Ectodermal cell (in vitro differentiated cells): ENCODE data around the gene MEPCE.
"Not testable (repeated sequence)": the region's sequence is repeated elsewhere in the genome, so short reads cannot be mapped to it uniquely, and the experiment has no call there.

Experiments used
- H3K27ac ChIP-seq: 2 replicates; pipeline ENCODE4 v1.7.0; 2013; ENCODE audit warnings: mild to moderate bottlenecking, low read depth, low read length; ENCODE audit not compliant: insufficient read depth, poor library complexity, severe bottlenecking
- H3K27me3 ChIP-seq: 2 replicates; pipeline ENCODE4 v1.7.0; 2013; ENCODE audit warnings: mild to moderate bottlenecking, low read length; ENCODE audit not compliant: insufficient read depth, control insufficient read depth, poor library complexity, severe bottlenecking
- H3K36me3 ChIP-seq: one replicate; pipeline ENCODE4 v1.7.0; 2013; ENCODE audit warnings: low read length; ENCODE audit not compliant: control insufficient read depth, insufficient read depth
- H3K4me1 ChIP-seq: one replicate; pipeline ENCODE4 v1.7.0; 2013; ENCODE audit warnings: low read length; ENCODE audit not compliant: control insufficient read depth, insufficient read depth
- H3K4me3 ChIP-seq: 2 replicates; pipeline ENCODE4 v1.7.0; 2013; ENCODE audit warnings: low read depth, low read length, control low read depth; ENCODE audit not compliant: insufficient read depth
- H3K9me3 ChIP-seq: 2 replicates; pipeline ENCODE4 v1.7.0; 2013; ENCODE audit warnings: mild to moderate bottlenecking, low read length, moderate library complexity; ENCODE audit not compliant: control insufficient read depth
- WGBS, 2 experiments: methylation state at CpG; one replicate each; pipeline ENCODE4 v1.1.7; 2013; ENCODE audit warnings: missing lambda C conversion rate in 2 of 2; 5-methylcytosine and 5-hydroxymethylcytosine counted together

MEPCE gene

DNA sequence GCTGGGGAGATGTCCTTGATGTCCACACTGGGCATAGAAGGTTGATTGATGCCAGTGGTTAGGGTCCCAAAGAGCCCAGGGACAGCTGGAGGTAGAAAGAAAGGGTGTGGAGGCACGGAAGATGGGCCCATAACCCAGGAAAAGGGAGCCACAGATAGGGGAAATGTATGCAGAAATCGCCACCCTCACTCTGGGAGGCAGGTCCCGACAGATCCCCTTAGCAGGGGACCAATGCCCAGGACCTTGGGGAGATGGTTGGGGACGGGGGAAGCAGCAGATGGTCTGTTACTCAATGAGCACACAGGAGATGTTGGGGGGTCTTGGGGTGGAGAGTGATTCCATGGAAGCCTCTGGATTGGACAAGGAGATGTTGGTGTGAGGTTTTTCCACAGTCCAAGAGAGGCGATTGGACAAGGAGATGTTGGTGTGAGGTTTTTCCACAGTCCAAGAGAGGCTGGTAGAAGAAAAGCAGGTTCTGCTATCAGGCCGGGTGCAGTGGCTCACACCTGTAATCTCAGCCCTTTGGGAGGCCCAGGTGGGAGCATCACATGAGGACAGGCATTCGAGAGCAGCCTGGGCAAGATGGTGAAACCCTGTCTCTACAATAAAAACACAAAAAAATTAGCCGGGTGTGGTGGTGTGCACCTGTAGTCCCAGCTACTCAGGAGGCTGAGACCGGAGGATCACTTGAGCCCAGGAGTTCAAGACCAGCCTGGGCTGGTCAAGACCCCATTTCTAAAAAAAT lies 13.6 kb downstream of the MEPCE start:
- WGBS, 2 experiments, result 92 to 94% methylated on average over 9 of the region's 9 CpGs
- H3K4me3 ChIP-seq, result no peak overlapping the region
- no peaks in the 10 kb centered on the region for H3K9me3 ChIP-seq

DNA sequence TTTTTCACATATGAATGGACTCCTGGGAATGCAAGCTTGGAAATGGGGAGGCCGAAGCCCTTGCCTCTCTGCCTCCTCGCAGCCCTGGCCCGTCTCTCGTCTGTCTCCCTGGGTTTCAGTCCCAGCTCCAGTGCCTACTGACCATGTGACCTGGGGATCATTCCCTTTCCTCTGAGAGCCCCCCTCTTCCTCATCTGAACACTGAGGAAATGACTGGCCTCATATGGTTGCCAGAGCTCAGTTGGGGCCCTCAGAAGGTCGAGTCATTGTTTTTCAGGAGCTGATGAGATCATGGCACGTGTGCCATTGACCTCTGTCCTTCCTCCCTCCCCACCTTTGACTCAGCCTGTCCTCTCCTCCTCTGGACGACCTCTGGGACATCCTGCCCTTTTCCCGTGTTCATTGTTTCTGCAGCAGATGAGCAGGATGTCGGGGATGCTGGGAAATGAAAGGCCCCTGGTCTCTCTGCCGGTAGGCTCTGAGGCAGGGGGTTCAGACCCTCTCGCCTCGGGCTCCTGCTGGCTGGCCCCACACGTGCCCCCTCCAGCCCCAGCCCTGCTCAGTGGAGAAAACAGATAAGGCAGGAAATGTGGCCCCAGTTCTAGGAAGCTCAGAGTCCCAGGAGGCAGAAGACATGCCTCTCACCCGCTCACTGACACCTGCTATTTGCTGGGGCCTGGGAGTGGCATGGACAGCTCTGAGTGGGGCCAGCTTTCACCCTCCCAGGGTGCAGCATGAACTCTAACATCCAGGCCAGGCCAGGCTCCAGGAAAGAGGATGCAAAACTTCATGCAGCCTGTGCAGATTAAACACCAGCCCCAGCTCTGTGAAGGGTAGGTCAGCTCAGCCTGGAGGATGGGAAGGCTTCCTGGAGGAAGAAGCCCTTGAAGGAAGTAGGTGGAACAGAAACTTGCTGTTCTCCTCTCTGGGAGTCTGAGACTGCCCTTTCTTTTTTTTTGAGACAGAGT lies 15.0 kb downstream of the MEPCE start:
- H3K9me3 ChIP-seq, result no peaks in the 10 kb centered on the region
- no peaks in the 10 kb centered on the region for H3K36me3 ChIP-seq
- H3K27ac ChIP-seq, result no peak overlapping the region
- peaks cover 3% of the 10 kb centered on the region for H3K4me1 ChIP-seq
- no peak overlapping the region for H3K4me3 ChIP-seq
- no peaks in the 10 kb centered on the region for H3K27me3 ChIP-seq
- WGBS, 2 experiments, result 66 to 70% methylated on average over 14 of the region's 14 CpGs

More for the DNA sequence above, 13.6 kb downstream of the MEPCE start:
- Histone ChIP-seq H3K36me3 (no peaks in the 10 kb centered on the region), H3K27ac (no peak overlapping the region), H3K27me3 (no peaks in the 10 kb centered on the region), H3K4me1 (peaks cover 3% of the 10 kb centered on the region)

DNA sequence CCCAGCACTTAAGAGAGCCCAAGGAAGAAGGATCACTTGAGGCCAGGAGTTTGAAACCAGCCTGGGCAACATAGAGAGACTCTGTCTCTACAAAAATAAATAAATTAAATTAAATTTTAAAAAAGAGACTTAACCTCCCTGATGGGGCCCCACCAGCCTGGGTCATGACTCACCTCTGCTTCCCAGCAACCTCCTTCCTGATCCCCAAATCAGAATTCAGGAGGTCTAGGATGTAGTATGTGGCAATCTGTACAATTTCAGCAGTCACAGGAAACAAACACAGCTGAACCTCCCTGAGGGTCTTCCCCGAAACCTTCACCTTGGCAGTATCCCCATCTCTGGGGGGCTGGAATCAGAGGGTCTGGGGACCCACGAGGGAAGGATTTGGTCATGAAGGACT lies 16.4 kb downstream of the MEPCE start:
- WGBS, 2 experiments, result 90 to 92% methylated on average over 2 of the region's 2 CpGs
- Histone ChIP-seq H3K4me3 (no peak overlapping the region), H3K4me1 (peaks cover 3% of the 10 kb centered on the region), H3K9me3 (no peaks in the 10 kb centered on the region), H3K36me3 (no peaks in the 10 kb centered on the region), H3K27ac (no peak overlapping the region), H3K27me3 (no peaks in the 10 kb centered on the region)

DNA sequence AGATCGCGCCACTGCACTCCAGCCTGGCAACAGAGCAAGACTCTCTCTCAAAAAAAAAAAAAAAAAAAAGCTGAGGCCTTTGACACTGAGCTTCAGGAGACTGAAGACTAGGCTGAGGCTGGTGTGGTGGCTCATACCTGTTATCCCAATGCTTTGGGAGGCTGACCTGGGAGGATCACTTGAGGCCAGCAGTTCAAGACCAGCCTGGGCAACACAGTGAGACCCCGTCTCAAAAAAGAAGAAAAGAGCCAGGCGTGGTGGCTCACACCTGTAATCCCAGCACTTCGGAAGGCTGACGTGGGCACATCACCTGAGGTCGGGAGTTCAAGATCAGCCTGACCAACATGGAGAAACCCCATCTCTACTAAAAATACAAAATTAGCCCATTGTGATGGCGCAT lies 17.7 kb downstream of the MEPCE start:
- not testable (repeated sequence) for H3K4me3 ChIP-seq, H3K27me3 ChIP-seq, H3K9me3 ChIP-seq, H3K27ac ChIP-seq, H3K4me1 ChIP-seq, H3K36me3 ChIP-seq
- 80 to 89% methylated on average over 8 of the region's 8 CpGs for WGBS, 2 experiments

GRCh38 chr7:100449190-100449795 lies 19.7 kb downstream of the MEPCE start:
- H3K4me3 ChIP-seq, result no peak overlapping the region
- peaks cover 3% of the 10 kb centered on the region for H3K4me1 ChIP-seq
- no peaks in the 10 kb centered on the region for H3K36me3 ChIP-seq
- WGBS, 2 experiments, result 91 to 94% methylated on average over 13 of the region's 13 CpGs
- H3K27me3 ChIP-seq, result no peaks in the 10 kb centered on the region
- H3K27ac ChIP-seq, result no peak overlapping the region
- H3K9me3 ChIP-seq, result no peaks in the 10 kb centered on the region

DNA sequence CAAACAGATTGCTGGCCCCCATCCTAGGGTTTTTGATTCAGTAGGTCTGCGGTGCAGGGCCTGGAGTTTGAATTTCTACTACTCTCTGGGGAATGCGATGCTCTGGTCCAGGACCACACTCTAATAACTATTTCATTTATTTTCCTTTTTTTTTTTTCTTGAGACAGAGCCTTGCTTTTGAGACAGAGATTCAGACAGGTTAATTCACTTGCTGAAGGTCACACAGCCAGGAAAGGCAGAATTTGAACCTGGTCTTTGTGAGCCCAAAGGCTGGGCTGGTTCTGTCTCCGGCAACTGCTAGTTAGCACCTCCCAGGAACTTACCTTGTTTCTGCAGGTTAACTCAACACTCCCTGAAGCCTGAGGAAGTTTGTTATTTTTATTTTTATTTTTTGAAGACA lies 22.9 kb downstream of the MEPCE start:
- H3K4me1 ChIP-seq, result no peaks in the 10 kb centered on the region
- H3K27ac ChIP-seq, result no peak overlapping the region
- H3K9me3 ChIP-seq, result no peaks in the 10 kb centered on the region
- H3K27me3 ChIP-seq, result no peaks in the 10 kb centered on the region
- H3K4me3 ChIP-seq, result no peak overlapping the region
- WGBS, 2 experiments, result 94 to 95% methylated on average over 3 of the region's 3 CpGs
- H3K36me3 ChIP-seq, result no peaks in the 10 kb centered on the region

- H3K9me3 ChIP-seq, H3K4me3 ChIP-seq, H3K27me3 ChIP-seq, H3K4me1 ChIP-seq, H3K27ac ChIP-seq, H3K36me3 ChIP-seq: not testable (repeated sequence)
- 93% methylated on average over 8 of the region's 8 CpGs for WGBS, 2 experiments
Measured at GRCh38 chr7:100453854-100454253, 24.2 kb downstream of the MEPCE start.

DNA sequence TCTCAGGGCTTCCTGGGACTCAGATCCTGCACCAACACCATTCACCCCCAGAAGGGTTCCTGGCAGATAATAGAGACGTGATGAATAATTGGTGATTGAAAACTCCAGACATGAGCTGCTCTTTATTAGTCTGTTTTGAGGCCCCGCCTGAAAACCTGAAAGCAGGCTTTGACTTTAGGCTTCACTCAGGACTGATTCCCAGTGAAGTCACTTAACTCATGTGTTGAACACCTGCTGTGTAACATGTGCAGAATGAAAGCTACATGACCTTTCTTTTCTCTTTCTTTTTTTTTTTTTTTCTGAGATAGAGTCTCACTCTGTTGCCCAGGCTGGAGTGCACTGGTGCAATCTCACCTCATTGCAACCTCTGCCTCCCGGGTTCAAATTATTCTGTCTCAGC lies 25.6 kb downstream of the MEPCE start:
- H3K4me1 ChIP-seq, result no peaks in the 10 kb centered on the region

GRCh38 chr7:100456562-100456961 lies 26.9 kb downstream of the MEPCE start:
- Histone ChIP-seq H3K9me3 (no peaks in the 10 kb centered on the region), H3K36me3 (no peaks in the 10 kb centered on the region), H3K27ac (no peak overlapping the region), H3K27me3 (no peaks in the 10 kb centered on the region), H3K4me1 (no peaks in the 10 kb centered on the region), H3K4me3 (no peak overlapping the region)
- WGBS, 2 experiments, result 91 to 93% methylated on average over 14 of the region's 14 CpGs

More for the DNA sequence above, 25.6 kb downstream of the MEPCE start:
- Histone ChIP-seq H3K36me3 (no peaks in the 10 kb centered on the region), H3K9me3 (no peaks in the 10 kb centered on the region), H3K27ac (no peak overlapping the region), H3K27me3 (no peaks in the 10 kb centered on the region), H3K4me3 (no peak overlapping the region)
- 78 to 97% methylated on average over 3 of the region's 3 CpGs for WGBS, 2 experiments

DNA sequence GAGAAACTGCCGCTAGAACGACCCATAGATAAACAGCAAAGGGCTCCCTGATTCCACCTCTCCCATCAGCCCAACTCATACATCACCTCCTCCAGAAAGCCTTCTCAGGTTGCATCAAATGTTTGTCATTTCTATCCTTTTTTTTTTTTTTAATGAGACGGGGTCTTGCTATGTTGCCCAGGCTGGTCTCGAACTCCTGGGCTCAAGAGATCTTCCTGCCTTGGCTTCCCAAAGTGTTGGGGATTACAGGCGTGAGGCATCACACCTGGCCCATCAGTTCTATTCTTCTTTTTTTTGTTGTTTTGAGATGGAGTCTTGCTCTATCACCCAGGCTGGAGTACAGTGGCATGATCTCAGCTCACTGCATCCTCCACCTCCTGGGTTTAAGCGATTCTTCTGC lies 27.4 kb downstream of the MEPCE start:
- no peaks in the 10 kb centered on the region for H3K36me3 ChIP-seq
- H3K27ac ChIP-seq, result no peak overlapping the region
- no peak overlapping the region for H3K4me3 ChIP-seq
- no peaks in the 10 kb centered on the region for H3K4me1 ChIP-seq
- 93 to 96% methylated on average over 6 of the region's 6 CpGs for WGBS, 2 experiments
- H3K27me3 ChIP-seq, result no peaks in the 10 kb centered on the region
- no peaks in the 10 kb centered on the region for H3K9me3 ChIP-seq
